Fibroblast of the conjunctiva (primary cell): ENCODE measurements around the gene STX1B.
"Not testable (repeated sequence)": the region's sequence is repeated elsewhere in the genome, so short reads cannot be mapped to it uniquely, and the experiment has no call there.

Source experiments
- DNase-seq: peaks from one replicate; pipeline ENCODE4 v3.0.0-alpha.2; 2010; ENCODE audit warnings: low read depth

STX1B gene

DNA sequence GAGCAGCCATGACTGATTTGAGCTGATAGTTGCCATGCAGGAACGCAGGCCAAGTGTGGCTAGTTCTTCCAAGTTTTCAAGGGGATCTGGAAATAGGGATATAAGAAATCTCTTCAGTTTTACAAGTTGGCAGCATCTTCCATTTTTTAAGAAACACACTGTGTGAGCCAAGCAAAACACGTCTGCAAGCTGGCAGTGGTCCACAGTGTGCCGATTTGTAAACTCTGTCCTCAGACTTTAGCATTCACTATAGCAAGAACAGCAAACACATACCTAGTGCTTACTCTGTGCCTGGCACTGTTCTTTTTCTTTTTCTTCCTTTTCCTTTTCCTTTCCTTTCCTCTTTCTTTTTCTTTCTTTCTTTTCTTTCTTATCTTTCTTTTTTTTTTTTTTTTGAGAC is 58.7 kb downstream of the STX1B start:
- DNase-seq = peak; percentile 87

GRCh38 chr16:30951193-30951592 is 59.2 kb downstream of the STX1B start:
- no peak for DNase-seq

DNA sequence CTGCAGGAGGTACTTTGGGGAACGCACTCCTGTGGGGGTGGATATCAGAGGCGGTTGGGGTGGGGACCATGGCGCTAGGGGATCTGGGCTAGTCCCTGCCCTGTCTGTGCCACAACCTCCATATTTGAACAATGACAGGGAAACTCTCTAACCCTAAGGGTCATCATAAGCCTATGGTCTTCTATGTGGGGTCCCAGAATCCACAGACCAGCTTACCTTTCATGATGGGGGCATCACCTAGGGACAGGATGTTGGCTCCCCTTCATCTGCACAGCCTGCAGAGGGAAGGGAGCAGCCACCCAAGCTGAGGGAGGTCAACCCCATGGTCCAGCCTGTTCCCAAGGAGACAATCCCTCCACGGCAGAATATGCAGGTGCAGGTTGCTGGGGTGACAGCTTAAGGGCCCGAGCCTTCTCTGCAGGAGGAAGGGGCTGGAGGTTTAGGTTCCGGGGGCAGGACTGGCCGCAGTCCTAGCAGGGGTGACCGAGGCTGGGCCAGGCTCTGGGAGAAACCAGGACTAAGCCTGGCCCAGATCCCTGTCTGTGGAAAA is 59.8 kb downstream of the STX1B start:
- no peak for DNase-seq

GRCh38 chr16:30949650-30950515 is 60.6 kb downstream of the STX1B start:
- DNase-seq = peak; percentile 85

- no peak for DNase-seq
These were observed 61.5 kb downstream of the STX1B start, which contains the start of gene ORAI3 for GRCh38 chr16:30948667-30949649. ORAI3 (plus strand) TSS chr16:30949068; CDS start chr16:30949290, 222 bp downstream.

- DNase-seq = peak; percentile 97
These were observed 62.4 kb downstream of the STX1B start for GRCh38 chr16:30947859-30948666.

DNA sequence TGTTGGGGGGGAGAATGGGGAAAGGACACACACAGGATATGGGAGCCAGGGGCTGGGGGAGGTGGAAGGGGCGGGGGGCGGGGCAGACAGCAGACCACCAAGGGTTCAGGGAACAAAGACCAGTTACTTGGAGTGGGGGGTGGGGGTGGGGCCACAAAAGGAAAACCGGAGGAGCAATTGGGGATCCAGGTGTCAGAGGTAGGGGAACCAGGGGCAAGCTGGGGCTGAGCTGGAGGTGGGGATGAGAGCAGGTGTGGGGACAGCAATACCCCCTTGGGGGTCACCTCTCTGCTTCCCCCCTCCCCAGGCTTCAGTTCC is 62.9 kb downstream of the STX1B start:
- DNase-seq = no peak

GRCh38 chr16:30946671-30947540 is 63.5 kb downstream of the STX1B start:
- no peak for DNase-seq

DNA sequence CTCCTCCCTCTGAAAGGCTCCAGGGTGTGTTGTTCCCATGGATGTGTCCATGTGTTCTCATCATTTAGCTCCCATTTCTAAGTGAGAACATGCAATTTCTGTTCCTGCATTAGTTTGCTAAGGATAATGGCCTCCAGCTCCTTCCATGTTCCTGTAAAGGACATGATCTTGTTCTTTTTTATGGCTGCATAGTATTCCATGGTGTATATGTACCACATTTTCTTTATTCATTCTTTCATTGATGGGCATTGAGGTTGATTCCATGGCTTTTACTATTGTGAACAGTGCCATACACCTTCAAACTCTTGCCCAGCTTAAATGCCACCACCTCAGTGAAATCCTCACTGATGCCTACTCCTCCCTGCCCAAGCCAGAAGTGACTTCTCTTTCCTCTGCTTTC is 66.1 kb downstream of the STX1B start:
- DNase-seq = no peak

DNA sequence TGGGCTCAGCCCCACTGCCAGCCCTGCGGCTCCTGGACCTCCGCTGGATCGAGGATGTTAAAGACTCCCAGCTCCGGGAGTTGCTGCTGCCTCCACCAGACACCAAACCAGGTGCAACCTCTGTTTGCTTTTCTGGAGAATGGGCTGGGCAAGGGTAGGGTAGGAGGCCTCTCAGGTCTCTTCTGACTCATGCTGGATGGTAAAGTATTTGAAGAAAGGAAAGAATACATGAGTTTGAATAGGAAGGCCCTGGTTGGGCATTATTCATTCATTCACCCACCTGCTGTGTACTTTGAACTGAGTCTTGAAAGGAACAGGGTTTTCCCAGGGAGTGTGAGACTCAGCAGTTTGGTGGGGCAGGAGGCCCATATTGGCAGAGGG is 68.0 kb downstream of the STX1B start:
- DNase-seq = no peak

DNA sequence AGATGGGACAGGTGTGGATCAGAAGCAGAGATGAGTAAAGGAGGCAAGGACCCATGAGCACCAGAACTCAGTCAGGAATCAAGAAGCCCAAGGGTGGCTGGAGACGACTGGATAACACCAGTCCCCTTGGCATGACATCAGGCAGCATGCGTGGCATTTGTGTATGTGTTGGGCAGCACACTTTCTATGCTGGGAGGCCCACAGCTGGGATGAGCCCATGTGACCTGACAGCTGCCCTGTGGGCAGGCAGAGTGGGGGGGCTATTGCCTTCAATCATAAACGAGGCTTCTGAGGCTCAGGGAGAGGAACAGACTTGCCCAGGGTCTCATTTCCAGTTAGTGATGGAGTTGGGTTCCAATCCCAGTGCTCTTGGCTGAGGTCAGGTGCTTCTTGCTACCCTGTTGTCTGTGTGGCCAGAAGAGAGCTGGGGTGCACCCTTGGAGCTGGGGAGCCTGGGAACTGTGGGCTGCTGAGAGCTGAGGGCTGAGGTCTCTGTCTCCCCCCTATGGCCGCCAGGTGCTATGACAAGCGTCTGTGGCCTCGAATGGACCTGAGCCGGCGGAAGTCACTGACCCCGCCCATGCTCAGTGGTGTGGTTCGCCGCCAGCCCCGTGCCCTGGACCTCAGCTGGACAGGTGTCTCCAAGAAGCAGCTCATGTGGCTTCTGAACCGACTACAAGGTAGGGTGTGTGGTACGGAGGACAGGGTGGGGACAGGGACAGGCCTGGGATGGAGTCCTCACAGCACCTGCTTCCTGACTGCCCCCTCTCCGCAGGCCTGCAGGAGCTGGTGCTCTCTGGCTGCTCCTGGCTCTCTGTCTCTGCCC is 68.6 kb downstream of the STX1B start:
- DNase-seq = no peak

DNA sequence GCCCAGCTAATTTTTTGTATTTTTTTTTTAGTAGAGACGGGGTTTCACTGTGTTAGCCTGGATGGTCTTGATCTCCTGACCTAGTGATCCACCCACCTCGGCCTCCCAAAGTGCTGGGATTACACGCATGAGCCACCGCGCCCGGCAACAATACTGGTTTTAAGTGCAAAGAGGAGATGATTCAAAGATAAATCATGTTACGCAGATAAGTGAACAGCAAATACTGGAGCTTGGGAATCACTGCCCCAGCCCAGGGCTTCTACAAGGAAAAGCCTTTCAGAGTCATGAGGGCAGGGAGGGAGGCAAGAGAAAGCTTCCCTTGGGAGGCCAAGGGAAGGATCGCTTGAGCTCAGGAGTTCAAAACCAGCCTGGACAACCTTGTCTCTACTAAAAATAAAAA is 70.9 kb downstream of the STX1B start:
- not testable (repeated sequence) for DNase-seq
